GM21390 (cell line): ENCODE data around the gene PPP4R4.
"Not testable (repeated sequence)": the region's sequence is repeated elsewhere in the genome, so short reads cannot be mapped to it uniquely, and the experiment has no call there.

Source experiments
- ATAC-seq: cut with Tn5 transposase; IDR thresholded peaks from one replicate; pipeline ENCODE4 v1.9.1; 2021; ENCODE audit not compliant: unreplicated experiment

PPP4R4 gene

GRCh38 chr14:94264195-94264594, 90.1 kb downstream of the PPP4R4 start:
- not testable (repeated sequence) for ATAC-seq

DNA sequence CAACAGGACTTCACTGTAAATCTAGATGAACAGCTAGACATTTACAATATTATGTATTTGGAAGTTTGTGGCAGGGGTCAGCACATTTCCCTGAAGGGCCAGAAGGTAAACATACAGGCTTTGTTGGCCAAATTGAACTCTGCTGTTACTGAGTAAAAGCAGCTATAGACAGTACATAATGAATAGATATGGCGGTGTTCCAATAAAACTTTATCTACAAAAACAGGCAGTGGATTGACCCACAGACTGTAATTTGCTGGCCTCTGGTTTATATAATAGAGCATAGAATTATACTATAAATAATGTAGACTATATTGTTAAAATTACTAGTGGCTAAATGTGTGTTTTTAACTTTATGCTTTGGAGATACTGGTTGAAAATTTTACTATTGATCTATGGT, 93.2 kb downstream of the PPP4R4 start:
- ATAC-seq: no peak

DNA sequence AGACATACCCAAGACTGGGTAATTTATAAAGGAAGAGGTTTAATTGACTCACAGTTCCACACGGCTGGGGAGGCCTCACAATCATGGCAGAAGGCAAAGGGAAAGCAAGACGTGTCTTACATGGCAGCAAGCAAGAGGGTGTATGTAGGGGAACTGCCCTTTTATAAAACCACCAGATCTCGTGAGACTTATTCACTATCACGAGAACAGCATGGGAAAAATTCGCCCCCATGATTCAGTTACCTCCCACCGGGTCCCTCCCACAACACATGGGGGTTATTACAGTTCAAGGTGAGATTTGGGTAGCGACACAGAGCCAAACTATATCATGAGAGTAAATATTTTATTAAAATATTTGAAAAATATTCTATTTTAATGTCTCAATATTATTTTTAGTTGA, 94.5 kb downstream of the PPP4R4 start:
- ATAC-seq: not testable (repeated sequence)

DNA sequence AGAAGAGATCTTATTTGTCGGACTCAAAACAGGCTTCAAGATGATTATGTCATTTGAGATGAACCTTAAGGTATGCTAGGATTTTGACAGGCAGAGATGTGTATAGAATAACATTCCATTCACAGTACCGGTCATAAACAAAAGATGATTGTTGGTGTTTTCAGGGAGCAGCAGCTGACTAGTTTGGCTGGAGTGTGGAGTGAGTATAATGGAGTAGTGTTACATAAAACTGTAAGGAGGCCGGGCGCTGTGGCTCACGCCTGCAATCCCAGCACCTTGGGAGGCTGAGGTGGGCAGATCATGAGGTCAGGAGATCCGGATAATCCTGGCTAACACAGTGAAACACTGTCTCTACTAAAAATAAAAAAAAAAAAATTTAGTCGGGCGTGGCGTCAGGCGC, 95.0 kb downstream of the PPP4R4 start:
- no peak for ATAC-seq

DNA sequence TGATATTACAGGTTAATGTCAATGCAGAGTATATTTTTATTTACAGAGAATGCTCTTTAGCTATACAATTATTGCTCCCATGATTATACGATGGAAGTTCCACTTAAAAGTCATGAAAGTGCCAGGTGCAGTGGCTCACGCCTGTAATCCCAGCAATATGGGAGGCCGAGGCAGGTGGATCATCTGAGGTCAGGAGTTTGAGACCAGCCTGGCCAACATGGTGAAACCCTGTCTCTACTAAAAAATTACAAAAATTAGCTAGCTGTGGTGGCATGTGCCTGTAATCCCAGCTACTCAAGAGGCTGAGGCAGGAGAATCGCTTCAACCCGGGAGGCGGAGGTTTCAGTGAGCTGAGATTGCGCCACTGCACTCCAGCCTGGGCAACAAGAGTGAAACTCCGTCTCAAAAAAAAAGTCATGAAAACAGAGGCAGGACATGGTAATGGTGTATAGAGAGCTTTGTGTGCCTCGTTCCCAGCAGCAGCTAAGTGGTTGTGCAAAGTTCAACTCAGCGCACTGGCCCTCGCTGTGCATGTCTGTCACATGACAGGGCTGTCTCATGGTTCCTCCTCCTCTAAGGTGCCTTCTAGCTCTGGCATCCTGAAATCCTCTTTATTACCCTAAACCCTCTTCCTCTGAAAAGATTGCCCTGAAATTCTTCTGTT, 102.9 kb downstream of the PPP4R4 start:
- ATAC-seq: not testable (repeated sequence)

GRCh38 chr14:94278731-94279130, 104.6 kb downstream of the PPP4R4 start:
- no peak for ATAC-seq

DNA sequence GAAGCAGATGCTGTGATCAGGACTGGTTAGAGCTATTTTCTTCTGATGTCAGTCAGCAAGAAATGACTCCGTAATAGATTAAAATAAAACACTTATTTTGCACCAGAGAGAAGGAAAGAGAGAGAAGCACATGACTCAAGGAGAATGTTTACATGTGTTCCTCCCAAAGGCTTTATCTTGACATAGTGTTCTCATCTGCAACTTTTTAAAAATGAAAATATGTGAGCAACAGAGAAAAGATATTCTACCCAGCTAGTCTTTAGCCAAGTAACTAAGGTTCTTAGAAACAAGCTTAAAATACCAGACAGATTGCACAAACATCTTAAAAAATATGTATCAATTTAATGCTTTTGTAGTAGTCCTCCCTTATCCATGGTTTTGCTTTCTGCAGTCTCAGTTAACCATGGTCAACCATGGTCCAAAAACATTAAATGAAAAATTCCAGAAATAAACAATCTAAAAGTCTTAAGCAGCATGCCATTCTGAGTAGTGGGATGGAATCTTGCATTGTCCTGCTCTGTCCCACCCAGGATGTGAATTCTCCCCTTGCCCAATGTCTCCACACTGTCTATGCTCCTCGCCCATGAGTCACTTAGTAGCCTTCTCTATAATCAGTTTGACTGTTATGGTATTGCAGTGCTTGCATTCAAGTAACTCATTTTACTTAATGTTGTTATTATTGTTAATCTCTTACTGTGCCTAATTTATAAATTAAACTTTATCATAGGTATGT, 109.0 kb downstream of the PPP4R4 start:
- ATAC-seq: no peak

GRCh38 chr14:94284221-94284620, 110.1 kb downstream of the PPP4R4 start:
- no peak for ATAC-seq

GRCh38 chr14:94285158-94285557, 111.0 kb downstream of the PPP4R4 start:
- no peak for ATAC-seq

DNA sequence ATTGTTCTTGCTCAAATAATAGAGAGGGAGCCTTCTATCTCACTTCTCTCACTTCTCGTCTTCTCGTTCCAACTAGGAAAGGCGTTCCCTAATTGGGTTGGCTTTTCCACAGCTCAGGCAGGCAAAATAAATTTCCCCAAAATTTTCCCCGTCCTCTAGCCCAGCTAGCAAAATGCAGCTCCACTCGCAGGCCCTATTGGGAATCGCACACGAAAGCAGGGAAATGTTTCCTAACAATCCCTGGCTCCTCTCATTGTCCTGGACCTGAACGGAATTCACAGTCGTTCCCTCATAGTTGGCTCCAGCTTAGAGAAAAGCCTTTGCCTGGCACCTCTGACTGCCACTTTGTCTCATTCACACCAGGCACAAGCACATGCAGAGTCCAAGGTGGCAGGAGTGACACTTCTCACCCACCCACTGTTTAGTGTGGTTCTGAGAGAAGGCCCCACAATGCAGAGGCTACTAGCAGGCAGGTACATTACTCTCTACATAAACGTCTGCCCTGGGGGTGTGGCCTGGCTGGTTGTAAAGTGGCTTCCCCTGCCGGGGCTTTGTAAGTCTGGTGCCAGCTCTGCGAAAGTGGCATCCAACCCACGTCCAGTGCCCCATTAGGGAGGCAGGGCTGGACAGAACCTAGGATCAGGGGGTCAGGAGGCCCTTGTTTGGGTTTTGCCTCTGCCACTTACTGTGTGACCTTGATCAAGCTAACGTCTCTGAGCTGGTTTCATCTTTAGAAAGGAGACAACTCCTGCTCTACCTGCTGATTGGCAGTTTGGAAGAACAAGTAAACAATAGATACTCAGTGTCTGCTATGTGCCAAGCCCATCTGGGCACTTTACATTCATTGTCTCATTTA, 114.7 kb downstream of the PPP4R4 start:
- ATAC-seq: no peak

- no peak for ATAC-seq
These were observed 116.1 kb downstream of the PPP4R4 start for GRCh38 chr14:94290197-94290596.

DNA sequence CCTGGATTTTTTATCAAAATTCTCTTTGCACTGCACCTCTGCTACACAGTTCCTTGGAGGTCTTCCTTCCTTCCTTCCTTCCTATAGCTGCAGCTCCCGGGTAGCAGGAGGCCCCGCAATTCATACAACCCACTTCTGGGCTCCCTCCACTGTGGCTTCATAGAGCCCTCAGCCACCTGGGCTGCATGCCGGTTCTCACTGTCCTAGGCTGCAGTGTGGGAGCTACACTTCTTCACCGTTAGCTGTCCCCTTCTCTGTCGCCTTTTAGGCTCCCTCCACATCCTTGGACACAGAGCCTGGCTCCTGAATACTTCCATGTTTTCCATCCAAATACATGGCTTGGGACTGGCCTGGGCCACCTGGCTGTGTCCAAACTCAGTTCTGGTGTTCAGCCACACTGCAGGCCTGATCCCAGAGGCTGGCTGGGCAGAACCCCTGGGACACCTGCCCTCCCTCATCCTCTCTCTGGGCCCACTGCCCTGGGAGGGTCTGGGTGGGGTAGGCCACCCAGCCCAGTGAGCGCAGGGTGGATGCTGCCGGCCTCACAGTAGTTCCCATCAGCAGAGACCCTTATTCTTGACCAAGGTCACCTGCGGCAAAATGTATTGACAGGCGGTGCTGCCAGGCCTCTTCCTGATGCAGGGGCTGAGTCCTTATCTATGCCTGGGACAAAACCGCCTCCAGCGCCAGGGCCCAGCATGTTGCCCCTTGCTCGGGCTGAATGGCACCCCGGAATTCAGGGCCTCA, 117.2 kb downstream of the PPP4R4 start:
- ATAC-seq: no peak

GRCh38 chr14:94291906-94292525, 117.9 kb downstream of the PPP4R4 start:
- ATAC-seq: no peak

- no peak for ATAC-seq
These were observed 118.4 kb downstream of the PPP4R4 start for GRCh38 chr14:94292526-94292871.

- ATAC-seq: no peak
These were observed 118.9 kb downstream of the PPP4R4 start, which contains the start of gene SERPINA10 for GRCh38 chr14:94292872-94293577. Gene SERPINA10 (minus strand): TSS chr14:94293268. CDS start chr14:94290593, 2,675 bp downstream.

- ATAC-seq: no peak
These were observed 119.4 kb downstream of the PPP4R4 start for GRCh38 chr14:94293578-94293924.

DNA sequence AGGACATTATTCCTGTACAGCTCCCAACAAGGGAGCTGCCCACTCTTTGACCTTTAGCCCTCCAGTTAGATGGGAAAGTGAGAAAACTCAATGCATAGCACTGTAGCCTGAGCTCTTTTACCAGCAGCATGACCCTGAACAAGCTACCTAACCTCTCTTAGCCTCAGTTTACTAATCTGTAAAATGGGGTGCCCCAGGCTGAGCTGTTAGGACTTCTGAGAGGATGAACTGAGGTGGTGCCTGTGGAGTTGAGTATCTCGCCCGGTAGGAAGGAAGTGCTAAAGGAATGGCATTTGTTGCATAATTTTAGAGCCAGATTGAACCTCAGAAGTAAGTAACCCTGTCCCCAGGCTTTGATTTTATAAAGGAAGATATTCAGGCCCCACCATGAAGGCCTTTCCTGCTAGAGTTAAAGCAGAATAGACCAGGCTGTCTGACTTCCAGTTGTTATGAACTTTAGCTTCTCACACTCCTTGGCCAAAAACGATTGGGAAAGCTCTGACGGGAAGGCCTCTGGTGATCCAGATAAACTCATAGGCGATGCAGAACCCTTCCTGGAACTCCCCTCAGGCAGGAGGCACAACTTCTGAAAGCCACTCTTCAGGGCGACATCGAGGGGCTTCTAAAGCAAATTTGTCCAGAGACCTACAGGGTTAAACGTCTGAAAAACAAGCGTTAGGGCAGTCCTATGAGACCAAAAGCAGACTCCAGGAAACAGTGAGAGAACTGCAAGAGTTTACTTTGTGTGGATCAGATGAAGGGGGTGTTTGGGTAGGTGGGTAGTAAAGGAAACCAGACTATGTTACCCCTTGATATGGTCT, 121.4 kb downstream of the PPP4R4 start:
- ATAC-seq: no peak

DNA sequence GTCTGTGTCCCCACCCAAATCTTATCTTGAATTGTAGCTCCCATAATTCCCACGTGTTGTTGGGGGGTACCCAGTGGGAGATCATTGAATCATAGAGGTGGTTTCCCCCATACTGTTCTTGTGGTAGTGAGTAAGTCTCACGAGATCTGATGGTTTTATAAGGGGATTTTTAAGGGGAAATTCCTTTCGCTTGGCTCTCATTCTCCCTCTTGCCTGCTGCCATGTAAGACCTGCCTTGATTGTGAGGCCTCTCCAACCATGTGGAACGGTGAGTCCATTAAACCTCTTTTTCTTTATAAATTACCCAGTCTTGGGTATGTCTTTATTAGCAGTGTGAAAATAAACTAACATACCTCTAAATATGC, 122.0 kb downstream of the PPP4R4 start:
- ATAC-seq: not testable (repeated sequence)

DNA sequence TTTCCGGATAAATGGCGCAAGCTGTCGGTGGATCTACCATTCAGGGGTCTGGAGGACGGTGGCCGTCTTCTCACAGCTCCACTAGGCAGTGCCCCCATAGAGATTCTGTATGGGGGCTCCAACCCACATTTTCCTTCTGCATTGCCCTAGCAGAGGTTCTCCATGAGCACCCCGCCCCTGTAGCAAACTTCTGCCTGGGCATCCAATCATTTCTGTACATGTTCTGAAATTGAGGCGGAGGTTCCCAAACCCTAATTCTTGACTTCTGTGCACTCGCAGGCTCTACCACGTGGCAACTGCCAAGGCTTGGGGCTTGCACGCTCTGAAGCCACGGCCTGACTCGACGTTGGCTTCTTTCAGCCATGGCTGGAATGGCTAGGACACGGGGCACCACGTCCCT, 124.0 kb downstream of the PPP4R4 start:
- ATAC-seq: no peak
